Kidney capillary endothelial cell (primary cell): ENCODE measurements around the gene NT5M.

Source experiments
- DNase-seq: peaks from one replicate; pipeline ENCODE4 v3.0.0-alpha.2; 2018; ENCODE audit warnings: low spot score

Gene NT5M

DNA sequence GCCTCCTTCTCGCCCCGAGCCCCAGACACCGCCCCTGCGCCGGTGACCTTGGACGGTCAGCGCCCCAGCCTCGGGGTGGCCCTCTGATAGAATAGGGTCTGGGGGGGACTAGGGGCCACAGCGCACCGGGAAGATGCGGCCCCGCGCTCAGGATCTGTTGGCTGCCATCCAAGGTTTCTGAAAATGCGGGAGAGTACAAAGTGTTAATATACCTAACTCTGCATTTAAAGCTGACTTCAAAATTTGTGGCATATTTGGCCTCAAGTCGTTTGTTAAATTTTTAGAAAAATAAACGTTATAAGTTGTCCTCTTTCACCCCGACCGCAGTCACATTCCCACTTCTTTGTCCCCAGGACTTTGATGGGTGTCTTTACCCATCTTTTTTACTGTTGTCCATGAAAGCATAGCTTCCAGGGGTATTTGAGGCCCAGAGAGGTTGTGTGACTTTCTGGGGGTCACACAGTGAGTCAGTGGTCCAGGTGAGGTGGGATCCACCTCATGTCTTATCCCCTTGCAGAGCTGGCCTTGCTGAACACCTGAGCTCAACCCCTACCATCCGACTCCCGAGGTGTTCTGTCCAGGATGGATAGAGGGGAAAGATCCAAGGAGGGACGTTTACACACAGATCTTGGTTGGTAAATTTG, 796 bp downstream of the NT5M start:
- no peak for DNase-seq

DNA sequence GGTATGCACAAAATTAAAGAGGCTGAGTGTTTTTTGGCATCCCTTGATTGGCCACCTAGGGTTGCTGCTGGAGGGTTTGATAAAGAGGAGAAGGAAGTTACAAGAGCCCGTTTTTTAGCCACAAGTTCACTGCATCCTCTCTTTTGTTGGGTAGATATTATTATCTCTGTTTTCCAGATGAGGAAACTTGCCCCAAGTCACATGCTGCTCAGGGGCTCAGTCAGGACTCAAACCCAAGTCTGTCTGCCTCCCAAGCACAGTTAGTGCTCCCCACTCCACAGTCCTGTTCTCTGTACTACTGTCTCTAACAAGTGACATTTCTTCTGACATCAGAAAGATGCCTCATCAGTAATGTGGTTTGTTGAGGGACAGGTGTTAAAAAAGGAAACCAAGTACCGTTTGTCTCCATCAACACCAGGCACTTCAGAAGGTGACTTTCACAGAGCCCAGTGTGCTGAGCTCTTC, 1.4 kb downstream of the NT5M start:
- DNase-seq = no peak

- no peak for DNase-seq
These were observed 2.2 kb downstream of the NT5M start for GRCh38 chr17:17305281-17305801.

DNA sequence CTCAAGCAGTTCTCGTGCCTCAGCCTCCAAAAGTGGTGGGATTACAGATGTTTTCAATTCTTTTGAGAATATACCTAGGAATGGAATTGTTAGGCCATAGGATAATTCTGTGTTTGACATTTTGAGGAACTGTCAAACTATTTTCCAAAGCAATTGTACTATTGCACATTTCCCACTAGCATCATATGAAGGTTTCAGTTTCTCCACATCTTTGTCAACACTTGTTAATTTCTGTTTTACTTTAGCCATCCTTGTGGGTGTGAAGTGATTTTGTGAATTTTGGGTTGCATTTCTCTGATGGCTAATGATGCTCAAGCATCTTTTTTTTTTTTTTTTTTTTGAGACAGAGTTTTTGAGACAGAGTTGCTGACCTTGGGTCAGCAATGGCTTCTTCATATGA, 6.2 kb downstream of the NT5M start:
- DNase-seq = no peak

GRCh38 chr17:17313350-17313991, 10.3 kb downstream of the NT5M start:
- no peak for DNase-seq

DNA sequence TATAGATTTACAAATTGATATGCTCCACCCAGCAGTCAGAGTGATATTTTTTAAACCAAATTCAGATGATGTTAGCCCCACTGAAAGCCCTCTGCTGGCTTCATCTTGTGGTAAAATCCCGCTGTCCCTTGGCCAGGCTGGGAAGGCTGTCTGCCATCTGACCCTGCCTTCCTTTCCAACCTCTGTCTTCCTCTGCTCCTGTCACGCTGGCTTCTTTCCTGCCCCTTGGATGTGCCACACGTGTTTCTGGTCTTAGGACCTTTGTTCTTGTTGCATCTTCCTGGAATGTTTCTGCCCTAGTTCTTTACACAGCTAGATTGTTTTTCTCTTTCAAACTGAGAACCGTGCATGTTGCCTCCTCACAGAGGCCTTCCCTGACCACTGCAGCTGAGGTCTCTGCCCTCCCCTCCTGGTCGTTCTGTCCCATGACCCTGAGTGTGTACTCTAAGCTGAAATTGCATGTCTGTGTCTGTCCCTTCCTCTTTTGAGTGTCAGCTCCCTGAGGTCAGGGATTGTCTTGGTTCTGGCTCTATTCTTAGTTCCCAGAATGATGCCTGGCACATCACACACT, 11.4 kb downstream of the NT5M start:
- DNase-seq = no peak

- DNase-seq = no peak
These were observed 12.1 kb downstream of the NT5M start for GRCh38 chr17:17315142-17315821.

DNA sequence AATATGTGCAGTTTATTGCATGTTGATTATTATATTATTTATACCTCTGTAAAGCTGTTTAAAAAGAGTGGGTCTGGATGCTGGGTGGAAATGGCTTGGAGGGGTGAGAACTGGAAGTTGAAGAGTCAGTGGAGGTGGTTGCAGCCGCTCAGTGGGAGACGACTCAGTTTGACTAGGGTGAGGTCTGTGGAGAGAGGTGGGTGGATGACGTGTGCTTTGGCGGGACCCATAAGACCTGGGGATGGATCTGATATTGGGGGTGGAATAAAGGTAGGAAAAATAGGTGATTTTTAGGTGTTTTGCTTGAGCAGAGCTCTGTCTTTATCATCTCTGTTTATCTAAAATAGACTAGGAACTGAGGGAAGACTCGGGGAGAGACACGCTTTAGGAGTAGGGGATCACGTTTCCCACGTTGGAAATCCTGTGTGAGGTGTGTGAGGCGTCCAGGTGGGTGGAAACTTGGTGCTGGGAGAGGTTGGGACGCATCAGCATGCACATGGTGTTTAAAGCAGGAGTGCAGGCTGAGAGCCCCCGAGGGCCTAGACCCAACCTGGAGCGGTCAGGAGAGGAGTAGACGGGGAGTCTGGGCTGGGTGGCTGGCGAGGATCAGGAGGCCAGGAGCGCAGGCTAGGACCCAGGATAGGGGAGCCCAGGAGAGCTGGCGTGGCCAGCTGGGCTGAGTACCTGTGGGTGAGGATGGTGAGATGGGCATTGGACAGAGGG, 17.2 kb downstream of the NT5M start:
- no peak for DNase-seq

DNA sequence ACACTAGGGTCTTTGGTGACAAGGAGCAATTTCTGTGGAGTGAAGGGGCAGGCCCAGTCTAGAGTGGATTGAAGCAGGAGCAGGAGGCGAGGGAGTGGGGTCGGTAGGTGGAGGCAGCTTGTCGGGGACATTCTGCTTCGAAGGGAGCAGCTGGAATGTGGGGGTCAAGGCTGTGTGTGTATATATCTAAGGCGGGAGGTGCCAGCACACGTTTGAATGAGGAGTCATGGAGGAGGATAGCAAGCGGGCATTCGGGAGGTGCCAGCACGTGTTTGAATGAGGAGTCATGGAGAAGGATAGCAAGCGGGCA, 17.7 kb downstream of the NT5M start:
- no peak for DNase-seq

DNA sequence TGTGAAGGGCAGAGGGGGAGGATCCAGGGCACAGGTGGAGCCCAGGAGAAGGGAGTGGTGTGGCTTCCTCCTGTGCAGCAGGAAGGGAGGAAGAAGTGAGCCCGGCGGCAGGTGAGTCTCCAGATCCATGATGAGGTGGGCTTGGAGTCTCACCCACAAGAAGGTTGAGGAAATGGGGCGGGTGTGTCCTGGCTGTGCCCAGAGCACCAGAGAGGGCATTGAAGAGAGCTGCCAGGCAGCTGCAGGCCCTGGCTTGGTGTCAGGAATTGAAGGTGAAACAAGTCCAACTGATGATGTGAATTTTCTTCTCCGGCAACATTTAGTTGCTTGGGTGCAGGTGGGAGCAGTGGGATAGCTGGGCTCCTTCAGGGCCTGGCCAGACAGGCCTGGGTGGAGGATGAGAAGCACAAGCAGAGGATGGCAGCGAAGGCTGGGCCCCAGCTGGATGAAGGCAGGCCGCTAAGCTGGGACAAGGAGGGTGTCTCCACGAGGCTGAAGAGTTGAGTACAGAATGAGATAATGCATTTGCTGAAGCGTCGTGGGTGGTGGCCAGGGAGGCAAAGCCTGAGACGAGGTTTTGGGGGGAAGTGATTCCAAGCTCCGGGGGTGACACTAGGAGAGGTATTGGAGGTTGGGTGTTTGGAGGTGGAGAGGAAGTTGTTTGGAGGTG, 18.3 kb downstream of the NT5M start:
- no peak for DNase-seq

- no peak for DNase-seq
These were observed 19.6 kb downstream of the NT5M start for GRCh38 chr17:17322516-17323510.

- DNase-seq = no peak
These were observed 21.4 kb downstream of the NT5M start for GRCh38 chr17:17324616-17325015.

- no peak for DNase-seq
These were observed 22.1 kb downstream of the NT5M start for GRCh38 chr17:17325228-17325627.

DNA sequence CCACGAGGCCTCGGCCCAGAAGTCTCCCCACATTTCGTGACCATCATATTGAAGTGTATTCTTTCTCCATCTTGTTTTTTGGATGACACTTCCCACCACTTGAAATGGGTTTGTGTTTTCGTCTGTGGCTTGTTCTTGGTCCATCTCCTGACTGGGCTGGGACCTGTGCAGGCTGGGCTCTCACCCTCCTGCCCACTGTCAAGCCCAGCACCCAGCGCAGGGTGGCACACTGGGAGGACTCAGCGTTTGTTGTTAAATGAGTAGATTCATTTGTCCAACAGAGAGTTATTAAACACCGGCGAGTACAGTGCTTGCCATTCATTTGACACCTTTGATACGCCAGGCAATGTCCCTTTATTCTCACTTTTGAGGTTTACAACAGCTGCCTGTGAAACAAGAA, 22.6 kb downstream of the NT5M start:
- no peak for DNase-seq

DNA sequence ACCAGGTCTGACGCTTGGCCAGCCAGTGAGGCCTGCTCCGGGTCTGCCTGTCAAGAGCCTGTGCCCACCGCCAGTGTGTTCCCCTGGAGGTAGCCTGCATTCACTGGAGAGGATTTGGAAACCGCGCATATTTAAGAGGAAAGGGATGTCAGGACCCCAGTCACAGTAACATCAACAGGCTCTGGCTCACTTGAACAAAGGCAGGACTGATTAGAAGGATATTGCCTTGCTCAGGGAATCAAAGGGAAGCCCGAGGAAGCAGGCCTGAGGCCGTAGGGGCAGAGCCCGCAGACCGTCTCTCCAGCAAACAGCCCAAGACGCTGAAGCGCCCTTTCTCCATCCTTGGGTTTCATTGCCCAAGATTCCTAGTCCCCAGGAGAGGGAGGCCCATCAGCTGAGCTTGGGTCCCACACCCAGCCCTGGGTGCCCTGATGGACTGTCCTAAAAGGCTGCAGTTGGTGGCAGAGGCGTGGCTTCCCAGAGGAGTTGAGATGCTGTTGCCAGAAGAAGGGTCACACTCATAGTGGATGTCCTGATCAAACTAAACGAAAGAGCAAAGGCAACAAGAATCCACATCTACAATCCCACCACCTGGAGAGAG, 23.2 kb downstream of the NT5M start:
- DNase-seq = no peak

GRCh38 chr17:17328251-17328650, 25.1 kb downstream of the NT5M start:
- no peak for DNase-seq

DNA sequence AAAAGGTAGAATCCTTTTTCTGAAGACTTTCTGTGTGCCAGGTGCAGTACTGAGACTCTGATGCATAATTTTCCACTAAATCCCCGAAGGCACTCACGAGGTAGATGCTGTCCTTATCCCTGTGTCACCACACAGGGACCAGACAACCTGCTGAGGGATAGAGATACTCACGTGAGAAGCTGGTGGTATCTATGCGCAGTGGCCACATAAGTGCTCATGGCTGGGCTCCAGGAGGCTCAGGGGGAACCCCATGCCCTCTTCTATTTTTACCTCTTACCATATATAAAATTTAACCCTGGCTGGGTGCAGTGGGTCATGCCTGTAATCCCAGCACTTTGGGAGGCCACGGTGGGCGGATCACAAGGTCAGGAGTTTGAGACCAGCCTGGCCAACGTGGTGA, 38.3 kb downstream of the NT5M start:
- no peak for DNase-seq

DNA sequence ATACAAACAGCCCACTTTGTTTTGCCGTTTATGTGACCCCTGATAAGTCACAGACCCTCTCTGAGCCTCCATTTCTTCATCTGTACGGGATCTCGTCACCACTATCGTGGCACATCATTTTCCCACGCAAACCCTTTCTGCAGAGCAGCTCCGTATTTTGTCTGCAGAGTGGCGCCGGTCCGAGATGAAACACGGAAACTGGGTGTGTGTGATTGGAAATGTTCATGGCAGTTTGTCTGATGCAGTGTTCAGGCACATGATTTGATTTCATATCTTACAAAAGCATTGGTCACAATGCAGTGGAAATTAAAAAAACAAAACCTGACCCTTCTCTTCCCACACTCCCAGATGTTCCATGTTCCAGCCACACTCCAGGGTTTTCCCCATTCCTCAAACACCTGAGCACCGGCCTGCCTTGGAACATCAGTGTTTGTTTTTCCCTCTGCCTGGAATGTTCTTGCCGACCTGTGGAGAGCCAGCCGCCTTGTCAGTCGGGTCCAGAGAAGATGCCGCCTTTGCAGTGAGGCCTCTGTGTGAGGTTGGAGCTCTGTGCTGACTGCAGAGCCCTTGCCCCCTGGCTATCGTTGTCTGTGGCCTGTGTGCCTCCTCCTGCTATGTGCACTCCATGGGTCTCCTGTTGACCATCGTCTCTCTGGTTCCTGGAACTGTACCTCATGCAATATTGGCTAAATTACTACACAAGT, 39.2 kb downstream of the NT5M start:
- DNase-seq = no peak

GRCh38 chr17:17343160-17343735, 40.1 kb downstream of the NT5M start:
- no peak for DNase-seq
